Activated naive CD8-positive, alpha-beta T cell treated with anti-CD3 and anti-CD28 coated beads for 36 hours (primary cell): ENCODE results near the gene CBY1. TPM values are rescaled to one million over a fixed set of nuclear protein-coding genes. Genes with fewer than 3 reads are reported as not detected.

ENCODE experiments used
- DNase-seq: peaks from one replicate; pipeline ENCODE4 v3.0.0; 2021
- H3K27ac Mint-ChIP-seq: one replicate; pipeline ENCODE4 v1.8.0; 2022; ENCODE audit warnings: mild to moderate bottlenecking, moderate library complexity, mixed read lengths
- H3K27me3 Mint-ChIP-seq: one replicate; pipeline ENCODE4 v1.8.0; 2022; ENCODE audit warnings: mild to moderate bottlenecking, mixed read lengths
- H3K36me3 Mint-ChIP-seq: one replicate; pipeline ENCODE4 v1.8.0; 2021; ENCODE audit warnings: mild to moderate bottlenecking, mixed read lengths
- H3K4me1 Mint-ChIP-seq: one replicate; pipeline ENCODE4 v1.8.0; 2021; ENCODE audit warnings: mixed read lengths
- H3K4me3 Mint-ChIP-seq: one replicate; pipeline ENCODE4 v1.8.0; 2022; ENCODE audit warnings: mild to moderate bottlenecking, moderate library complexity, mixed read lengths
- H3K9me3 Mint-ChIP-seq: one replicate; pipeline ENCODE4 v1.8.0; 2022; ENCODE audit warnings: mixed read lengths
- total RNA-seq, 2 experiments: library from RNA; stranded (reverse); gene quantifications; one replicate each; pipeline ENCODE4 v1.2.3, GENCODE V29; 2021

CBY1 gene
- total RNA-seq, 2 experiments from 2014 or later: 11.5 to 11.9 TPM

DNA sequence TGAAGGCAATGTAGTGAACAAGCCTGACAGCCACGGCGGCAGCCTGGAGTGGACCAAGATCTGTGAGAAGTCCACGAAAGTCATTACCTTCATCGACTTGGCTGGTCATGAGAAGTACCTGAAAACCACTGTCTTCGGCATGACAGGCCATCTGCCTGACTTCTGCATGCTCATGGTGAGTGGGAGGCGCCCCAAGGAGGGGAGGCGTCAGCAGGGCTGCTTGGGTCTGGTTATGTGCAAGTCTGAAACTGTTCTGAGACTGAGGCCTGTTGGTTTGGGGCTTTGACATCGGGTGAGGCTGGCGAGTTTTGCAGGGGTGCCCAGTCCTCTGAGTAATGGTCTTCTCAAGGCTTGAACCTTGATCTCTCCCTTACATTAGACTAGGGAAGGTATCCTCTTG is 60.4 kb downstream of the CBY1 start:
- no peaks in the 10 kb centered on the region for H3K27me3 Mint-ChIP-seq
- no peak overlapping the region for H3K4me3 Mint-ChIP-seq
- H3K9me3 Mint-ChIP-seq: no peaks in the 10 kb centered on the region
- peaks cover 36% of the 10 kb centered on the region for H3K4me1 Mint-ChIP-seq
- H3K27ac Mint-ChIP-seq: no peak overlapping the region
- peaks cover 20% of the 10 kb centered on the region for H3K36me3 Mint-ChIP-seq
- no peak for DNase-seq

- Mint-ChIP-seq H3K4me3 (no peak overlapping the region), H3K27ac (peak overlapping the region; percentile 15), H3K4me1 (peaks cover 32% of the 10 kb centered on the region), H3K36me3 (peaks cover 16% of the 10 kb centered on the region), H3K27me3 (no peaks in the 10 kb centered on the region), H3K9me3 (no peaks in the 10 kb centered on the region)
- DNase-seq: no peak
Measured at GRCh38 chr22:38717244-38717643, 60.8 kb downstream of the CBY1 start.

GRCh38 chr22:38718414-38718813 is 62.0 kb downstream of the CBY1 start:
- H3K9me3 Mint-ChIP-seq: no peaks in the 10 kb centered on the region
- peaks cover 23% of the 10 kb centered on the region for H3K4me1 Mint-ChIP-seq
- H3K4me3 Mint-ChIP-seq: no peak overlapping the region
- H3K36me3 Mint-ChIP-seq: peaks cover 22% of the 10 kb centered on the region
- no peaks in the 10 kb centered on the region for H3K27me3 Mint-ChIP-seq
- H3K27ac Mint-ChIP-seq: no peak overlapping the region
- no peak for DNase-seq

- peaks cover 21% of the 10 kb centered on the region for H3K36me3 Mint-ChIP-seq
- no peak overlapping the region for H3K4me3 Mint-ChIP-seq
- no peaks in the 10 kb centered on the region for H3K9me3 Mint-ChIP-seq
- no peaks in the 10 kb centered on the region for H3K27me3 Mint-ChIP-seq
- H3K27ac Mint-ChIP-seq: no peak overlapping the region
- DNase-seq: no peak
- peaks cover 17% of the 10 kb centered on the region for H3K4me1 Mint-ChIP-seq
Measured at GRCh38 chr22:38719196-38719595, 62.8 kb downstream of the CBY1 start.

- Mint-ChIP-seq H3K4me1 (peaks cover 9% of the 10 kb centered on the region), H3K9me3 (no peaks in the 10 kb centered on the region), H3K27ac (no peak overlapping the region), H3K36me3 (peaks cover 29% of the 10 kb centered on the region), H3K4me3 (no peak overlapping the region), H3K27me3 (no peaks in the 10 kb centered on the region)
- no peak for DNase-seq
Measured at GRCh38 chr22:38720350-38720749, 63.9 kb downstream of the CBY1 start.

DNA sequence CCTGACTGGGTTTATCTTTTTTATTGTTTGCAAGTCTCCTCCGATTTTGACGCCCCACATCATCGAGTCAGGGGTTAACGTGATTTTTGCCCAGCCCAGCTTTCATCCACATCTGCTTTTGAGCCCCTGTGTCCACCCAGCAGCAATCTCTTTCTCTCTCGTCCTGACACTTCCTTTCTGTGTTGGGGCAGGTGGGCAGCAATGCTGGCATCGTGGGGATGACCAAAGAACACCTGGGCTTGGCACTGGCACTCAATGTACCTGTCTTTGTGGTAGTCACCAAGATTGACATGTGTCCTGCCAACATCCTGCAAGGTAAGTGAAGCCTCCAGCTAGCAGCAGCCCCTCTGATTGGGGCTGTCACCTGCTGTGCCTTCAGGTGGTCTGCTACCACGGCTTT is 65.1 kb downstream of the CBY1 start:
- Mint-ChIP-seq H3K4me1 (peaks cover 8% of the 10 kb centered on the region), H3K9me3 (no peaks in the 10 kb centered on the region), H3K4me3 (no peak overlapping the region), H3K27ac (no peak overlapping the region), H3K27me3 (no peaks in the 10 kb centered on the region), H3K36me3 (peaks cover 30% of the 10 kb centered on the region)
- no peak for DNase-seq

Other genes starting within 250 kb of the CBY1 start
- not detected for gene KCNJ4, start 201.4 kb upstream of the CBY1 start, total RNA-seq
- 1 to 10 TPM in 1 of 2 experiments, under 1 TPM in 1; 0.72 to 1.3 TPM for gene KDELR3, start 188.5 kb upstream of the CBY1 start, total RNA-seq
- gene DDX17, start 150.3 kb upstream of the CBY1 start, total RNA-seq: 100 to 1,000 TPM; 254 to 256 TPM
- gene DMC1, start 86.5 kb upstream of the CBY1 start, total RNA-seq: 10 to 100 TPM; 12.9 to 14.5 TPM
- under 1 TPM; 0.35 to 0.50 TPM for gene FAM227A, start 246 bp upstream of the CBY1 start, total RNA-seq
- 100 to 1,000 TPM; 193 to 211 TPM for gene TOMM22, start 25.3 kb downstream of the CBY1 start, total RNA-seq
- 10 to 100 TPM; 79.4 to 83.7 TPM for gene JOSD1, start 44.3 kb downstream of the CBY1 start, total RNA-seq
- gene GTPBP1, start 49.3 kb downstream of the CBY1 start, total RNA-seq: 10 to 100 TPM; 82.4 TPM
- 10 to 100 TPM; 72.3 to 74.2 TPM for gene SUN2, start 99.4 kb downstream of the CBY1 start, total RNA-seq
- gene DNAL4, start 137.5 kb downstream of the CBY1 start, total RNA-seq: 1 to 10 TPM; 6.7 to 7.4 TPM
- gene NPTXR, start 187.4 kb downstream of the CBY1 start, total RNA-seq: under 1 TPM; 0.85 to 0.88 TPM
- gene CBX6, start 215.6 kb downstream of the CBY1 start, total RNA-seq: 100 to 1,000 TPM; 141 TPM